ENCODE results near the gene PLCB1.

PLCB1 gene

DNA sequence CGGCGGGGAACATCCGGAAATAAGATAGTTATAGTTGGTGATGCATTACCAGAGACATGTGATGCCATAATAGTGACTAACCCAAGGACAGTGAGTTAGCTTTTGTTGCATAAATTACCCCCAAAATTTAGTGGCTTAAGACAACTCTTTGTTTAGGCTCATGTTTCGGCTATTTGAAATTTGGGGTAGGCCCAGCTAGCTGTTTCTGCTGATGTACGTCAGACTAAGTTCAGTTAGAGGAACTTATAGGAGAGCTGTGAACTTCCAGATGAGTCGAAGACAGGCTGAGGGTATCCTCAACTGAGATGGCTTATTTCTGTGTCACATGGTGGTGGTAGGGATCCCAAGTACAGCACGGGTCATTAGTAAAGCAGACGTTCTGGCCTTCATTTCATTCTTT, 366.5 kb downstream of the PLCB1 start:
- H3K27ac ChIP-seq: no peak overlapping the region
- TF ChIP-seq, protein P1, sequence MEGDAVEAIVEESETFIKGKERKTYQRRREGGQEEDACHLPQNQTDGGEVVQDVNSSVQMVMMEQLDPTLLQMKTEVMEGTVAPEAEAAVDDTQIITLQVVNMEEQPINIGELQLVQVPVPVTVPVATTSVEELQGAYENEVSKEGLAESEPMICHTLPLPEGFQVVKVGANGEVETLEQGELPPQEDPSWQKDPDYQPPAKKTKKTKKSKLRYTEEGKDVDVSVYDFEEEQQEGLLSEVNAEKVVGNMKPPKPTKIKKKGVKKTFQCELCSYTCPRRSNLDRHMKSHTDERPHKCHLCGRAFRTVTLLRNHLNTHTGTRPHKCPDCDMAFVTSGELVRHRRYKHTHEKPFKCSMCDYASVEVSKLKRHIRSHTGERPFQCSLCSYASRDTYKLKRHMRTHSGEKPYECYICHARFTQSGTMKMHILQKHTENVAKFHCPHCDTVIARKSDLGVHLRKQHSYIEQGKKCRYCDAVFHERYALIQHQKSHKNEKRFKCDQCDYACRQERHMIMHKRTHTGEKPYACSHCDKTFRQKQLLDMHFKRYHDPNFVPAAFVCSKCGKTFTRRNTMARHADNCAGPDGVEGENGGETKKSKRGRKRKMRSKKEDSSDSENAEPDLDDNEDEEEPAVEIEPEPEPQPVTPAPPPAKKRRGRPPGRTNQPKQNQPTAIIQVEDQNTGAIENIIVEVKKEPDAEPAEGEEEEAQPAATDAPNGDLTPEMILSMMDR (conservative IDR thresholded peaks at IDR 0.05): no peak
- no peak for TF ChIP-seq ZFX (IDR thresholded peaks at IDR 0.05)

DNA sequence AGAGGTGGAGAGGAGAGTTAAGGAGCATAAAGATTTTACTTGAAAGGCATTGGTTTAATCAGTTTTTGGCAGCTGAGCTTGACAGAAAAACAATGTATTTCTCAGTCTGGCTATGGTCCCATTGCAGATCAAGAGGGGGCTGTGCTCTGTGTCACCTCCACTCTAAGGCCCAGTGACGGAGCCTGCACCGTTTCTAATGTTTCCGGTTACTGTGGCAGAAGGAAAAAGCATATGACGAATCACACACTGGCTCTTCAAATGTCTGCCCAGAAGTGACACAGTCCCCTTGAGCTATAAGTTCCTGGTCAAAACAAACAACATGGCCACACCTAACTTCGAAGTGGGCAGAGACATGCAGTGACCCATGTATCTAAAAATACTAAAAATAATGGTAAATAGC, 372.0 kb downstream of the PLCB1 start:
- TF ChIP-seq, protein P1 (conservative IDR thresholded peaks at IDR 0.05): no peak
- TF ChIP-seq ZFX (IDR thresholded peaks at IDR 0.05): no peak
- no peak overlapping the region for H3K27ac ChIP-seq

DNA sequence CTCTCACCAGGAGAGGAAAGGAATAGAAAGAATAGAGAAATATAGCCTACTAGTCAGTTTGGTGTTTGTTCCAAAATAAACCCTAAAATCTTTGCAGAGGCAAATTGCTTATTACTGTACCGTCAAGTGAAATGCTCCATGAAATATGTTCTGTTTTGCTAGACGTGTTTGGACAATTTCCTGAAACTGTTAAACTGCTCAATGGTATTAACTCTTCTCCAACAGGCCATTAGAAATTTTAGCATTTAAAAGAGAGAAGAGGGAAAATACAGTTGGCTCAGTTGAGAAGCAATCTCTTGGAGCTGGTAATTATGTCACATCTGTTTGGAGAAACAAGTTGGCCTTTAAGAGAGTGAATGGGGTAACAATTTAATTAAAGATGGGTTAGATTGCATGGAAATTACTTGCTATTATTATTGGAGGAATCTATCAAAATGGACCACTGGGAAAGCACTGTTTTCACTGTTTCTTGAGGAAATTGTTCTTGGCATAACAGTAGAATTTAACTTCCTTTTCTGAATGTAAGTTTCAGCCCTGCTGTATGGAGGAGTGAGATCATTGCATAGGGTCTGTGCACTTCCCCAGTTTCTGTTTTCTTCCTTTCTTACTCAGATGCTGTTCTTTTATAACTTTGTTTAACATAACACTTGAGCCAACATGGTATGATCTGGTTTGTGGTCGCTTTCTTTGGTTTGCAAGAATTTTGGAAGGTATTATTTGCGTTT, 373.6 kb downstream of the PLCB1 start:
- no peak overlapping the region for H3K27ac ChIP-seq
- no peak for TF ChIP-seq ZFX (IDR thresholded peaks at IDR 0.05)
- TF ChIP-seq, protein P1 (conservative IDR thresholded peaks at IDR 0.05): no peak

DNA sequence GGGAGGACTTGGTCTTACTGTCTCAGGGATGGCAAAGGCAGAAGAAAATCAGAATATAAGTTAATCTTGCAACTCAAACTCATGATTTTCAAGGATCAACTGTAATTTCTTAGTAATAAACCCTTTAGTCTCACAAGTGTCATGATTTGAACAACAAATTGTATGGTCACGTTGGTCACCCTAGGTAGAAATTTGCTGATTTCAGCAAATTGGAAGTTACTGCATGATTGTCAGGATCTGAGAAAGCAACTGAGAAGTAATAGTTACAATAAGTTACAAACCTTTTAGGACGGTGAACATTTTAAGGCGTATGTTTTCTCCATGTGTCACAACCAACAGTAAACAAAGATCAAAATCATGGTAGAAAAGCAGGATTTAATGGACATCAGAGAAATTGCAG, 375.2 kb downstream of the PLCB1 start:
- H3K27ac ChIP-seq: no peak overlapping the region
- TF ChIP-seq, protein P1 (conservative IDR thresholded peaks at IDR 0.05): no peak
- TF ChIP-seq ZFX (IDR thresholded peaks at IDR 0.05): no peak

DNA sequence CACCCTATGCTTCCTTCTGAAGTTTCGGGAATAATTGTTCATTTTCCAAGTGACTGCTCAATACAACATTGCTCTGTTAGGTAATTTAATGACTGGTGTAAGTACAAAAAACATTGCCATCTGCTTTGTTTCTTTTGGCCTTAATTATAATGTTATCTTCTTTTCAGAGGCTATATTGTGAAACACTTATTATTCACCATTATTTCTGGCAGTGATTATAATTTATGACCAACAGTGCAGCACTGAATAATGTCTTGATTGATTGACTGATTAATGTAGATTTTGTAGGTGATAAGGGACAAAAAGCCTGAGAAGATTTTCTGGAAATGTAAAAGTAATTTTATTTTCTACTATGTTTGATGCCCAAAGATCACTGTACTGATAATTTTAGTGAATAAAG, 377.7 kb downstream of the PLCB1 start:
- no peak for TF ChIP-seq ZFX (IDR thresholded peaks at IDR 0.05)
- TF ChIP-seq, protein P1 (conservative IDR thresholded peaks at IDR 0.05): no peak
- H3K27ac ChIP-seq: no peak overlapping the region

DNA sequence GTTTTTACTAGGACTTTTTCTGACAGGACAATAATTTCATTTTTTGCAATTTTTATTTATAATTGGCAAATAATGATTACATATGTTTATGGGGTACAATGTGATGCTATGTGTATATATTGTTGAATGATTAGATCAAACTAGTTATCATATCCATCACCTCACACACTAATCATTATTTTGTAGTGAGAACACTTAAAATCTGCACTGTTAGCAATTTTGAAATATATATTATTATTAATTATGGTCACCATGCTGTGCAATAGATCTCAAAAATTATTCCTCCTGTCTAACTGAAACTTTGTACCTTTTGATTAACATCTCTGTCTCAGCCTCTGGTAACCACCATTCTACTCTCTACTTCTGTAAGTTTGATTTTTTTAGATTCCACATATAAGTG, 378.7 kb downstream of the PLCB1 start:
- TF ChIP-seq, protein P1 (conservative IDR thresholded peaks at IDR 0.05): no peak
- TF ChIP-seq ZFX (IDR thresholded peaks at IDR 0.05): no peak
- H3K27ac ChIP-seq: no peak overlapping the region

DNA sequence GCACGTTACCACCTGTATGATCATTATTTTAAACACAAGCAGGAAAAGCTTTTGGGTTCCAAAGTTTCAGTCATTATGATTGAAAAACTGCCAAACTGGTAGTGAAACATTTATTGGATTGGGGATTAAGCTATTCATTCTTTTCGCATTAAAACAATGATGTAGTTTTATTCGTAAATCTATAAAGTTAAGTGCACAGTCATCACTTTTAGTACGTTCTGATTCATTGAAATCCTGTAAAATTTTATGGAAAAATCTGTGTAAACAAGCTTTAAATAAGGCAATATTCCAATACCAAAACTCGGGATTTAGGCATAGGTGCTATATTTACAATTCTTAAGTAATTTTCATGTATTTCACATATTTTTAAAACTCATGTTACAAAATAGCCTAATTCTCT, 379.9 kb downstream of the PLCB1 start:
- no peak overlapping the region for H3K27ac ChIP-seq
- no peak for TF ChIP-seq ZFX (IDR thresholded peaks at IDR 0.05)
- TF ChIP-seq, protein P1 (conservative IDR thresholded peaks at IDR 0.05): no peak
